Measurements from ENCODE around the gene TGM5.

DNA sequence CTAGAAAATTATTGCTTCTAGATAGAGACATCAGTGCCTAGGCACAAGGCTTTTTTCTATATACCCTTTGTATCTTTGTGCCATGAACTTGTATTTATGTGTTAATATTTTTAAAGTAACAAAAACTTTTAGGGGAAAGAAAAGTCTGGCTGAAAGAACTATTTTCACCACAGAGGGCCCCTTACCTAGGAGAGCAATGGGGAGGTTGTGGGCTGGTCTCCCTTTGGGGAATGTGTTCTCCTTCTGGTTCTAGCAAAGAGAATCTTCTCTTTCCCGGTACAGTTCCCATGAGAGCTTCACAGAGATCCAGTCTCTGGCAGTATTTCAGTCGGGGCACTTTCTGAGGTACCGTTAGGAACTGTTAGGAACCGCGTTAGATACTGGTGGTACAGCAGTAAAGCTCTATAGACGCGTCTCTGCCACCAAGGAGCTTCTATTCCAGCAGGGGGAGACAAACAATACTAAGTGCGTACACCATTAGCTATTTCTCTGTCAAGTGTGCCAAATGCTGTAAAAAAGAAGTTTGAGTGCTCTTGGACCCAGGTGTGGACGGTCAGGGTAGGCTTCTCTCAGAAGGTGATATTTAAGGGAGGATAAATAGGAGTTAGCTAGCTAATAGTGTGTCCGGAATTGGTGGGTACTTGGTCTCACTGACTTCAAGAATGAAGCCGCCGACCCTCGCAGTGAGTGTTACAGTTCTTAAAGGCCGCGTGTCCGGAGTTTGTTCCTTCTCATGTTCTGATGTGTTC, 41.4 kb downstream of the TGM5 start:
- TF ChIP-seq, protein P1, sequence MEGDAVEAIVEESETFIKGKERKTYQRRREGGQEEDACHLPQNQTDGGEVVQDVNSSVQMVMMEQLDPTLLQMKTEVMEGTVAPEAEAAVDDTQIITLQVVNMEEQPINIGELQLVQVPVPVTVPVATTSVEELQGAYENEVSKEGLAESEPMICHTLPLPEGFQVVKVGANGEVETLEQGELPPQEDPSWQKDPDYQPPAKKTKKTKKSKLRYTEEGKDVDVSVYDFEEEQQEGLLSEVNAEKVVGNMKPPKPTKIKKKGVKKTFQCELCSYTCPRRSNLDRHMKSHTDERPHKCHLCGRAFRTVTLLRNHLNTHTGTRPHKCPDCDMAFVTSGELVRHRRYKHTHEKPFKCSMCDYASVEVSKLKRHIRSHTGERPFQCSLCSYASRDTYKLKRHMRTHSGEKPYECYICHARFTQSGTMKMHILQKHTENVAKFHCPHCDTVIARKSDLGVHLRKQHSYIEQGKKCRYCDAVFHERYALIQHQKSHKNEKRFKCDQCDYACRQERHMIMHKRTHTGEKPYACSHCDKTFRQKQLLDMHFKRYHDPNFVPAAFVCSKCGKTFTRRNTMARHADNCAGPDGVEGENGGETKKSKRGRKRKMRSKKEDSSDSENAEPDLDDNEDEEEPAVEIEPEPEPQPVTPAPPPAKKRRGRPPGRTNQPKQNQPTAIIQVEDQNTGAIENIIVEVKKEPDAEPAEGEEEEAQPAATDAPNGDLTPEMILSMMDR (IDR thresholded peaks at IDR 0.05) = peak; percentile 80
- TF ChIP-seq EZH2 (IDR thresholded peaks at IDR 0.05; ENCODE audit: borderline replicate concordance, insufficient read depth, low read depth, low read length, poor library complexity, severe bottlenecking) = no peak
